ENCODE data around the gene ANKRD13B. TPM values are rescaled to one million over a fixed set of nuclear protein-coding genes. Genes with fewer than 3 reads are reported as not detected.

ANKRD13B gene
- total RNA-seq, 4 donors from 2014 or later = 4.2 to 14.9 (median 8.3) TPM

DNA sequence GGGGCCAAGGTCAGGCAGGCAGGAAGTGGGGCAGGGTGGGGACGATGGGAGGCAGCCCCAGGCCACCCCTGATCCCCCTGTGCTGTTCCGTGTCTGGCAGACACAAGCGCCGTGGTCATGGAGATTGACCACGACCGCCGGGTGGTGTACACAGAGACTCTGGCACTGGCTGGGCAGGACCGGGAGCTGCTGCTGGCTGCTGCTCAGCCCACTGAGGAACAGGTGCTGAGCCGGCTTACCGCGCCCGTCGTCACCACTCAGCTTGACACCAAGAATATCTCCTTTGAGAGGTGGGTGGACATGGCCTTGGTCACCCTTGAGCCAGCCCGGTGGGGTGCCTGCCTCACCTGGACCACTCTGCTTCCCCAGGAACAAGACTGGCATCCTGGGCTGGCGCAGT is 16.1 kb downstream of the ANKRD13B start:
- no peak overlapping the region for H3K27ac ChIP-seq
- H3K4me3 ChIP-seq = no peak overlapping the region
- no peaks in the 10 kb centered on the region for H3K36me3 ChIP-seq
- no peak for DNase-seq
- H3K4me1 ChIP-seq = peaks cover 5 to 13% (median 7%) of the 10 kb centered on the region in 4 donors
- peaks cover 0 to 4% (median 0%) of the 10 kb centered on the region in 4 donors for H3K9me3 ChIP-seq
- H3K27me3 ChIP-seq = no peaks in the 10 kb centered on the region
- TF ChIP-seq CTCF (IDR thresholded peaks at IDR 0.05) (no peak), POLR2A (IDR thresholded peaks at IDR 0.05) (no peak)

DNA sequence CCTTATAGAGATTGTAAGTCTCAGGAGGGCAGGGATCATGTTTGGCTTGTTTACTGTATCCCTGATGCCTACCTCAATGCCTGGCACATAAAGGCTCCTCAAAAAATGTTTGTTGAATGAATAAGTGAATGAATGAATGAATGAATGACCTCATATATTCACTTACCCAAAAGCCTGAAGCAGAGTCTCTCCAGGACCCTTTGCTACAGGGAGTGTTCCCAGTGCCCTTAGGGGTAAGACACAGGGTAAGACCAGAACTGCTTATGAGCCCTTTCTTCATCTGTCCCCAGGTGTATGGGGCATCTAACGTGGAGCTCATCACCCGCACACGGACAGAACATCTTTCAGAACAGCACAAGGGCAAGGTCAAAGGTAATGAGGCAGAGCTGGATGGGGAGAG is 17.5 kb downstream of the ANKRD13B start:
- H3K27ac ChIP-seq = no peak overlapping the region
- H3K4me3 ChIP-seq = no peak overlapping the region
- peaks cover 5 to 24% (median 18%) of the 10 kb centered on the region in 4 donors for H3K4me1 ChIP-seq
- no peak for TF ChIP-seq POLR2A (IDR thresholded peaks at IDR 0.05)
- no peak for TF ChIP-seq CTCF (IDR thresholded peaks at IDR 0.05)
- no peaks in the 10 kb centered on the region for H3K27me3 ChIP-seq
- peaks cover 0 to 4% (median 0%) of the 10 kb centered on the region in 4 donors for H3K9me3 ChIP-seq
- no peak for DNase-seq
- no peaks in the 10 kb centered on the region for H3K36me3 ChIP-seq

DNA sequence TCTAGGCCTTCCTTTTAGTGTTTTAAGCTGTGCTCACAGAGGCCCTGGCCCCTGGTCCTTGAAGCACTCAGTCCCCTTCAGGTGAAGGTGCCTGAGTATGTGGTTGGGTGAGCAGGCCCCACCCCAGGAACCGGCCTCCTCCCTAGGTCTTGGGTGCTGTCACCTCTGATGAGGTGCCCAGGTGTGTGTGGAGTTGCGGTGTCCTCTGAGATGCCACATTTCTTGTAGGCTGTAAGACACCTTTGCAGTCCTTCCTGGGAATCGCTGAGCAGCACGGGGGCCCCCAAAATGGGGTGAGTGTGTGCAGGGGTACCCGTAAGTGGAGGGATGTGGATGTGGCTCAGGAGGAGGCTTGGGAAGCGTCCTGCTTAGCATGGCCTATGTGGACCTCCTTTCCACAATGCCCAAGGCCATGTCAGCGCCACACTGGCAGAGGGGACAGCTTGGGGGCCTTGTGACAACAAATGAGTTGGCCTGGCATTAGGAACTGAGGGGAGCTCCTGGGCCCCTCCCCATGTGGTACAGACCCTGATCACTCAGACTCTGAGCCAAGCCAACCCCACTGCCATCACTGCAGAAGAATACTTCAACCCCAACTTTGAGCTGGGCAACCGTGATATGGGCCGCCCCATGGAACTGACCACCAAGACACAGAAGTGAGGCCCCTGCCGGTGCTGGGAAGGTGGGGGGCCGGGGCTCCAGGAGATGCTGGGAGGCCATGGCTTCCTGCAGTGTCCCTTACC is 18.6 kb downstream of the ANKRD13B start:
- no peak overlapping the region for H3K27ac ChIP-seq
- no peaks in the 10 kb centered on the region for H3K36me3 ChIP-seq
- no peak for DNase-seq
- no peak for TF ChIP-seq POLR2A (IDR thresholded peaks at IDR 0.05)
- no peak for TF ChIP-seq CTCF (IDR thresholded peaks at IDR 0.05)
- peaks cover 5 to 34% (median 28%) of the 10 kb centered on the region in 4 donors for H3K4me1 ChIP-seq
- no peaks in the 10 kb centered on the region for H3K27me3 ChIP-seq
- H3K9me3 ChIP-seq = peaks cover 0 to 4% (median 0%) of the 10 kb centered on the region in 4 donors
- no peak overlapping the region for H3K4me3 ChIP-seq

DNA sequence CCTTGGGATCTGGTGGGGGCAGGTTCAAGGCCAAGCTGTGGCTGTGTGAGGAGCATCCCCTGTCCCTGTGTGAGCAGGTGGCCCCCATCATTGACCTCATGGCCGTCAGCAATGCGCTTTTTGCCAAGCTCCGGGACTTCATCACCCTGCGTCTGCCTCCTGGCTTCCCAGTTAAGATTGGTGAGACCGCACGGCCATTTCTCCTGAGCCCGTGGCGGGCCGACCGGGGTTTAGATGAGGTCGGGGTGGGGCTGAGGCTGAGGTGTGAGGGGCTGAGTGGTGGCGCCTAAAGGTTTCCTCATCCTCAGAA is 19.1 kb downstream of the ANKRD13B start:
- no peak for DNase-seq
- Histone ChIP-seq H3K36me3 (no peaks in the 10 kb centered on the region), H3K27me3 (no peaks in the 10 kb centered on the region), H3K4me1 (peaks cover 5 to 39% (median 33%) of the 10 kb centered on the region in 4 donors), H3K4me3 (no peak overlapping the region), H3K9me3 (peaks cover 0 to 4% (median 0%) of the 10 kb centered on the region in 4 donors), H3K27ac (no peak overlapping the region)
- TF ChIP-seq CTCF (IDR thresholded peaks at IDR 0.05) = no peak
- TF ChIP-seq POLR2A (IDR thresholded peaks at IDR 0.05) = no peak

DNA sequence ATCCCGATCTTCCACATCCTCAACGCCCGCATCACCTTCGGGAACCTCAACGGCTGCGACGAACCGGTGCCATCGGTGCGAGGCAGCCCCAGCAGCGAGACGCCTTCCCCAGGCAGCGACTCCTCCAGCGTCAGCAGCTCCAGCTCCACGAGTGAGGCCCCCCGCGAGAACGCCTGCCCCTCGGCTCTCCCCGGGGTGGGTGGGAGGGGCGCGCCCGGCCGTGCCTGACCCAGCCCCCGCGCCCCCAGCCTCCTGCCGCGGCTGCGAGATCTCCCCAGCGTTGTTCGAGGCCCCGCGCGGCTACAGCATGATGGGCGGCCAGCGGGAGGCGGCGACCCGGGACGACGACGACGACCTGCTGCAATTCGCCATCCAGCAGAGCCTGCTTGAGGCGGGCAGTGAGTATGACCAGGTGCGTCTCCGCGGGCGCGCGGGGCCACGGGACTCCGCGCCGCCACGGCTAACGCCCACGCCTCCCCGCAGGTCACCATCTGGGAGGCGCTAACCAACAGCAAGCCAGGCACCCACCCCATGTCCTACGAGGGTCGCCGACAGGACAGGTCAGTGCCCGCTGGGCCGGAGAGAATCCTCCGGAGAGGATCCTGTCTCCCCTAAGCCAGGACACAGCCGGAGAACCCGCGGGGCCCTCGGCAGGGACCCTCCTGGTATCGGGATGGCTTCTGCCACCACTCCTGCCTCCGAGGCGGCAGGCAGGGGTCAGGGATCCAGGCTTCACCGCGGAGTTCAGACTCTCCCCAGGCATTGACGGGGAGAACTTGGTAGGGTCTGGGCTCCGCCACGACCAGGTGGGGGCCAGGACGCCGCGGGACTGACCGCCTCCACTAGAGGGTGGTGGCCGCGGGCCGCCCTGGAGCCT is 19.7 kb downstream of the ANKRD13B start:
- no peak for TF ChIP-seq CTCF (IDR thresholded peaks at IDR 0.05)
- TF ChIP-seq POLR2A (IDR thresholded peaks at IDR 0.05) = no peak
- Histone ChIP-seq H3K27ac (peak overlapping the region in 1 of 4 donors; percentile 50), H3K27me3 (no peaks in the 10 kb centered on the region), H3K9me3 (peaks cover 0 to 4% (median 0%) of the 10 kb centered on the region in 4 donors), H3K4me1 (peaks cover 5 to 45% (median 39%) of the 10 kb centered on the region in 4 donors), H3K4me3 (peak overlapping the region; percentile 30 to 46 (median 36)), H3K36me3 (no peaks in the 10 kb centered on the region)
- DNase-seq = no peak

Data from Peyer's patch (tissue), 4 donors.